GM23338 (cell line): ENCODE measurements around the gene PTPRN2.

Experiments used
- CREB1 ChIP-seq: fragments of 250-450 bp; sonication (Bioruptor Pico); IDR thresholded peaks from 2 replicates; pipeline ENCODE4 v1.5.0; 2020; ENCODE audit warnings: low read depth, mild to moderate bottlenecking, moderate library complexity
- CTCF ChIP-seq, 2 experiments: fragments of 200-600 bp in 1 of 2; sonication (generic) in 1 of 2; conservative IDR thresholded peaks; 2 replicates each; pipeline versions ENCODE4 v1.5.1 to v1.6.1; 2016 to 2017; ENCODE audit warnings: antibody characterized with exemption in 2 of 2, low read depth in 2 of 2, mild to moderate bottlenecking in 2 of 2, moderate library complexity in 1 of 2
- EZH2 ChIP-seq: fragments of 200-600 bp; sonication (generic); IDR thresholded peaks from one replicate; pipeline ENCODE4 v1.8.0; 2017; ENCODE audit warnings: antibody characterized with exemption, mild to moderate bottlenecking, low read depth; ENCODE audit not compliant: unreplicated experiment
- EZH2phosphoT487 ChIP-seq: fragments of 200-600 bp; sonication (generic); IDR thresholded peaks from one replicate; pipeline ENCODE4 v1.8.1; 2018; ENCODE audit warnings: antibody characterized with exemption; ENCODE audit not compliant: unreplicated experiment
- POLR2AphosphoS5 ChIP-seq: IDR thresholded peaks from 2 replicates; pipeline ENCODE4 v1.6.1; 2016; ENCODE audit warnings: antibody characterized with exemption, low read depth
- REST ChIP-seq: IDR thresholded peaks from one replicate; pipeline ENCODE4 v1.6.1; 2018; ENCODE audit warnings: antibody characterized with exemption; ENCODE audit not compliant: unreplicated experiment
- ZNF114 ChIP-seq: fragments of 250-450 bp; sonication (Bioruptor Pico); IDR thresholded peaks from 2 replicates; pipeline ENCODE4 v1.5.0; 2020; ENCODE audit warnings: mild to moderate bottlenecking, moderate library complexity
- ZNF331 ChIP-seq: fragments of 250-450 bp; sonication (Bioruptor Pico); IDR thresholded peaks from 2 replicates; pipeline ENCODE4 v1.5.0; 2020; ENCODE audit warnings: low read depth, mild to moderate bottlenecking, moderate library complexity

GRCh38 chr7:158097453-158098124, 490.0 kb downstream of the PTPRN2 start:
- TF ChIP-seq CTCF (conservative IDR thresholded peaks at IDR 0.05; ENCODE audit: low read depth in 2 of 2) (no peak), CREB1 (no peak), EZH2 (no peak), REST (no peak), EZH2phosphoT487 (no peak), ZNF114 (CRISPR knock-in tag) (no peak), POLR2AphosphoS5 (no peak), ZNF331 (CRISPR knock-in tag) (no peak)
